ENCODE results near the gene CD180.
A peak's percentile ranks its signal among the peaks of the same experiment; 100 is the strongest.

The CD180 gene

DNA sequence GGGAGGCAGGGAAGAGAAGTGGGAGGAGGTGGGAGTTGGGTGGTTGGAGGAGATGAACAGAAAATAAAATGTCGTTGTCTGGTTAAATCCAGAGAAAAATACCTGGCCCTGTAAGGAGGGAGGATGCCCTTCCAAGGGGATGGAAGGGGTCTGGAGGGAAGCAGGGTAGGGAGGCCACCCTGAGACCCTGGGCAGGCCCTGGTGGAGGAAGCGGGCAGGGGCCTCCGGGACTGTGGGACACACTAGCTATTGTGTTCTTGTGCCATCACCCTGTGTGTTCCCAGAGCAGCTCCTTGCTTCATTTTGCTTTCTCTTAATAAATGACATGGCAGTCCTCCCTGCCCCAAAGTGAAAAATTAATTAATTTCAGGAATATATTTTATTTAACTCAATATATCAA is 11.8 kb upstream of the CD180 start:
- TF ChIP-seq EZH2phosphoT487 (IDR thresholded peaks at IDR 0.05; ENCODE audit: borderline replicate concordance, low read length): no peak
- TF ChIP-seq, protein P1, sequence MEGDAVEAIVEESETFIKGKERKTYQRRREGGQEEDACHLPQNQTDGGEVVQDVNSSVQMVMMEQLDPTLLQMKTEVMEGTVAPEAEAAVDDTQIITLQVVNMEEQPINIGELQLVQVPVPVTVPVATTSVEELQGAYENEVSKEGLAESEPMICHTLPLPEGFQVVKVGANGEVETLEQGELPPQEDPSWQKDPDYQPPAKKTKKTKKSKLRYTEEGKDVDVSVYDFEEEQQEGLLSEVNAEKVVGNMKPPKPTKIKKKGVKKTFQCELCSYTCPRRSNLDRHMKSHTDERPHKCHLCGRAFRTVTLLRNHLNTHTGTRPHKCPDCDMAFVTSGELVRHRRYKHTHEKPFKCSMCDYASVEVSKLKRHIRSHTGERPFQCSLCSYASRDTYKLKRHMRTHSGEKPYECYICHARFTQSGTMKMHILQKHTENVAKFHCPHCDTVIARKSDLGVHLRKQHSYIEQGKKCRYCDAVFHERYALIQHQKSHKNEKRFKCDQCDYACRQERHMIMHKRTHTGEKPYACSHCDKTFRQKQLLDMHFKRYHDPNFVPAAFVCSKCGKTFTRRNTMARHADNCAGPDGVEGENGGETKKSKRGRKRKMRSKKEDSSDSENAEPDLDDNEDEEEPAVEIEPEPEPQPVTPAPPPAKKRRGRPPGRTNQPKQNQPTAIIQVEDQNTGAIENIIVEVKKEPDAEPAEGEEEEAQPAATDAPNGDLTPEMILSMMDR (IDR thresholded peaks at IDR 0.05; ENCODE audit: low read depth, low read length, poor library complexity, severe bottlenecking): no peak
- no peak overlapping the region for H3K4me3 ChIP-seq (ENCODE audit: low read length)
- H3K9me3 ChIP-seq (ENCODE audit: control insufficient read depth, insufficient read depth, low read length): no peaks in the 10 kb centered on the region
- peaks cover 41% of the 10 kb centered on the region for H3F3A ChIP-seq (ENCODE audit: control insufficient read depth, insufficient read depth)
- H3K9me2 ChIP-seq (replicated peaks; ENCODE audit: control insufficient read depth, low read length): no peaks in the 10 kb centered on the region
- no peak overlapping the region for H3K27ac ChIP-seq (ENCODE audit: low read depth, low read length)
- 0 out of 2 replicates have a peak overlapping the region, but pooled peaks have one; percentile 80 for H3K4me2 ChIP-seq (ENCODE audit: low read length)
- no peaks in the 10 kb centered on the region for H3K27me3 ChIP-seq (ENCODE audit: control insufficient read depth, low read length)
- no peaks in the 10 kb centered on the region for H3K36me3 ChIP-seq (ENCODE audit: control insufficient read depth, low read length)
- no peaks in the 10 kb centered on the region for H4K20me1 ChIP-seq (ENCODE audit: control insufficient read depth, insufficient read depth, low read depth, low read length)
- H3K79me2 ChIP-seq (ENCODE audit: control insufficient read depth, low read length): peaks cover 3% of the 10 kb centered on the region
- H3K4me1 ChIP-seq (ENCODE audit: control insufficient read depth, low read length): peaks cover 61% of the 10 kb centered on the region

GRCh38 chr5:67206929-67207328 is 10.3 kb upstream of the CD180 start:
- TF ChIP-seq, protein P1 (IDR thresholded peaks at IDR 0.05; ENCODE audit: low read depth, low read length, poor library complexity, severe bottlenecking): no peak
- TF ChIP-seq EZH2phosphoT487 (IDR thresholded peaks at IDR 0.05; ENCODE audit: borderline replicate concordance, low read length): no peak
- peaks cover 76% of the 10 kb centered on the region for H3K4me1 ChIP-seq (ENCODE audit: control insufficient read depth, low read length)
- peak overlapping the region; percentile 80 for H3K4me2 ChIP-seq (ENCODE audit: low read length)
- H3K9me2 ChIP-seq (replicated peaks; ENCODE audit: control insufficient read depth, low read length): no peaks in the 10 kb centered on the region
- peaks cover 54% of the 10 kb centered on the region for H3F3A ChIP-seq (ENCODE audit: control insufficient read depth, insufficient read depth)
- peaks cover 3% of the 10 kb centered on the region for H3K79me2 ChIP-seq (ENCODE audit: control insufficient read depth, low read length)
- H3K9me3 ChIP-seq (ENCODE audit: control insufficient read depth, insufficient read depth, low read length): no peaks in the 10 kb centered on the region
- no peaks in the 10 kb centered on the region for H3K36me3 ChIP-seq (ENCODE audit: control insufficient read depth, low read length)
- no peaks in the 10 kb centered on the region for H4K20me1 ChIP-seq (ENCODE audit: control insufficient read depth, insufficient read depth, low read depth, low read length)
- H3K27ac ChIP-seq (ENCODE audit: low read depth, low read length): peak overlapping the region; percentile 98
- peak overlapping the region; percentile 63 for H3K4me3 ChIP-seq (ENCODE audit: low read length)
- no peaks in the 10 kb centered on the region for H3K27me3 ChIP-seq (ENCODE audit: control insufficient read depth, low read length)

DNA sequence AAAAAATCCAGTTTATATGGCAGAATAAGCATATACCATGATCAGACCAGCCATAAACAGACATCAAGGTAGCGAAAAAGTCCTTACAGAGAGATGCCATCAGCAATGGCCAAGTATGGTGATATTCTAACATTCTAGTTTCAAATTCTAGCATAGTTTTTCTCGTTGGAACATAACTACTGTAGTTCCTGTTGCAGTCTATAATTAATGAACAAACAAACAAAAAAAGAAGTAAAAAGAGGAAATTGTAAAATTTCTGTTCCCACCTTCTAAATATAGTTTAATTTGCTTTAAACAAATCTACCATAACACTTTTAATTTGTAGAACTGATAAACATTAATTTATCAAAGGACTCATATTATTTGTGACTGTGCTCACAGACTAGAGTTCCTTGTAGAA is 9.9 kb upstream of the CD180 start:
- Histone ChIP-seq H3K27me3 (ENCODE audit: control insufficient read depth, low read length) (no peaks in the 10 kb centered on the region), H3K9me3 (ENCODE audit: control insufficient read depth, insufficient read depth, low read length) (no peaks in the 10 kb centered on the region), H3K79me2 (ENCODE audit: control insufficient read depth, low read length) (peaks cover 3% of the 10 kb centered on the region), H3K4me1 (ENCODE audit: control insufficient read depth, low read length) (peaks cover 80% of the 10 kb centered on the region), H3K36me3 (ENCODE audit: control insufficient read depth, low read length) (no peaks in the 10 kb centered on the region), H3K27ac (ENCODE audit: low read depth, low read length) (peak overlapping the region; percentile 98), H3K9me2 (replicated peaks; ENCODE audit: control insufficient read depth, low read length) (no peaks in the 10 kb centered on the region), H3K4me3 (ENCODE audit: low read length) (peak overlapping the region; percentile 63), H3K4me2 (ENCODE audit: low read length) (peak overlapping the region; percentile 80), H4K20me1 (ENCODE audit: control insufficient read depth, insufficient read depth, low read depth, low read length) (no peaks in the 10 kb centered on the region), H3F3A (ENCODE audit: control insufficient read depth, insufficient read depth) (peaks cover 54% of the 10 kb centered on the region)
- TF ChIP-seq EZH2phosphoT487 (IDR thresholded peaks at IDR 0.05; ENCODE audit: borderline replicate concordance, low read length): no peak
- TF ChIP-seq, protein P1 (IDR thresholded peaks at IDR 0.05; ENCODE audit: low read depth, low read length, poor library complexity, severe bottlenecking): no peak

Data from DOHH2 (cell line).